HepG2 (cell line): ENCODE results near the gene EZH1. TPM values are rescaled to one million over a fixed set of nuclear protein-coding genes. Genes with fewer than 3 reads are reported as not detected.

Experiments
- BHLHE40 ChIP-seq: IDR thresholded peaks from 2 replicates; pipeline ENCODE4 v1.6.1; 2011; ENCODE audit warnings: low read length, improper control_type of control experiment
- CREB1 ChIP-seq, 2 experiments: fragments of 450-650 bp in 1 of 2; IDR thresholded peaks; 2 replicates each; pipeline ENCODE4 v1.6.1; 2016 to 2017; ENCODE audit warnings: control low read depth in 1 of 2, mild to moderate bottlenecking in 1 of 2, missing compliant biosample characterization in 1 of 2, missing genetic modification characterization in 1 of 2
- DNMT1 ChIP-seq: sonication (generic); formaldehyde crosslinking; IDR thresholded peaks from 2 replicates; pipeline ENCODE4 v1.5.1; 2020; ENCODE audit warnings: mild to moderate bottlenecking, missing genetic modification reagents
- GABPB1 ChIP-seq: IDR thresholded peaks from 2 replicates; pipeline ENCODE4 v1.6.1; 2016; ENCODE audit warnings: mild to moderate bottlenecking, missing genetic modification reagents, moderate library complexity, missing compliant biosample characterization
- SNAPC2 ChIP-seq: sonication (generic); formaldehyde crosslinking; IDR thresholded peaks from 2 replicates; pipeline ENCODE4 v1.8.1; 2022; ENCODE audit warnings: mild to moderate bottlenecking, missing genetic modification reagents
- ZFX ChIP-seq: sonication (generic); formaldehyde crosslinking; IDR thresholded peaks from 2 replicates; pipeline ENCODE4 v1.4.0; 2020; ENCODE audit warnings: mild to moderate bottlenecking, low read depth, missing genetic modification reagents, moderate library complexity
- ZNF207 ChIP-seq: fragments of 450-650 bp; IDR thresholded peaks from 2 replicates; pipeline ENCODE4 v1.6.1; 2016; ENCODE audit warnings: antibody characterized with exemption, borderline replicate concordance
- ZNF337 ChIP-seq: sonication (generic); formaldehyde crosslinking; IDR thresholded peaks from 2 replicates; pipeline ENCODE4 v1.5.1; 2020; ENCODE audit warnings: missing genetic modification reagents, low read depth, mild to moderate bottlenecking, borderline replicate concordance
- ZNF619 ChIP-seq: sonication (generic); formaldehyde crosslinking; IDR thresholded peaks from 2 replicates; pipeline ENCODE4 v1.4.0; 2020; ENCODE audit warnings: mild to moderate bottlenecking, missing genetic modification reagents
- ZNF644 ChIP-seq: IDR thresholded peaks from 2 replicates; pipeline ENCODE4 v1.6.1; 2016; ENCODE audit warnings: low read depth
- polyA plus RNA-seq, 8 experiments: library from polyadenylated mRNA; depleted of rRNA in 3 of 8; stranded (reverse) in 7 of 8; unstranded in 1 of 8; fragments of >200 nt; fragmentation: Illumina TruSeq in 4 of 8; extraction: Trizol in 4 of 8; gene quantifications; 2 replicates each; pipeline versions ENCODE4 v1.2.1 to v1.2.3, GENCODE V29; 2011 to 2016; ENCODE audit warnings: low read depth in 4 of 8, missing spikeins in 1 of 8, mixed read lengths in 1 of 8; ENCODE audit not compliant: insufficient read depth in 1 of 8
- total RNA-seq, 5 experiments: library from RNA; depleted of rRNA; stranded (reverse); fragments of >200 nt; fragmentation: Illumina TruSeq; extraction: Trizol; gene quantifications; 2 replicates each; pipeline ENCODE4 v1.2.3, GENCODE V29; 2016; ENCODE audit warnings: low read depth in 1 of 5
- TF ChIP-seq, protein P1 (sequence below): IDR thresholded peaks from 2 replicates; pipeline ENCODE4 v1.6.1; 2016
- TF ChIP-seq, protein P2 (sequence below): sonication (generic); formaldehyde crosslinking; IDR thresholded peaks from 2 replicates; pipeline ENCODE4 v1.4.0; 2020; ENCODE audit warnings: mild to moderate bottlenecking, missing genetic modification reagents
- TF ChIP-seq, protein P3 (sequence below): sonication (generic); formaldehyde crosslinking; IDR thresholded peaks from 2 replicates; pipeline ENCODE4 v1.4.0; 2020; ENCODE audit warnings: low read depth, mild to moderate bottlenecking, missing genetic modification reagents
- TF ChIP-seq, protein P4 (sequence below): sonication (generic); formaldehyde crosslinking; IDR thresholded peaks from 2 replicates; pipeline ENCODE4 v1.4.0; 2020; ENCODE audit warnings: missing genetic modification reagents

The EZH1 gene
- total and polyA plus RNA-seq, 2 of the 13 experiments (the other 11 are each of a cell fraction or from before 2014, with no cell fraction given): 11.6 to 24.0 TPM

DNA sequence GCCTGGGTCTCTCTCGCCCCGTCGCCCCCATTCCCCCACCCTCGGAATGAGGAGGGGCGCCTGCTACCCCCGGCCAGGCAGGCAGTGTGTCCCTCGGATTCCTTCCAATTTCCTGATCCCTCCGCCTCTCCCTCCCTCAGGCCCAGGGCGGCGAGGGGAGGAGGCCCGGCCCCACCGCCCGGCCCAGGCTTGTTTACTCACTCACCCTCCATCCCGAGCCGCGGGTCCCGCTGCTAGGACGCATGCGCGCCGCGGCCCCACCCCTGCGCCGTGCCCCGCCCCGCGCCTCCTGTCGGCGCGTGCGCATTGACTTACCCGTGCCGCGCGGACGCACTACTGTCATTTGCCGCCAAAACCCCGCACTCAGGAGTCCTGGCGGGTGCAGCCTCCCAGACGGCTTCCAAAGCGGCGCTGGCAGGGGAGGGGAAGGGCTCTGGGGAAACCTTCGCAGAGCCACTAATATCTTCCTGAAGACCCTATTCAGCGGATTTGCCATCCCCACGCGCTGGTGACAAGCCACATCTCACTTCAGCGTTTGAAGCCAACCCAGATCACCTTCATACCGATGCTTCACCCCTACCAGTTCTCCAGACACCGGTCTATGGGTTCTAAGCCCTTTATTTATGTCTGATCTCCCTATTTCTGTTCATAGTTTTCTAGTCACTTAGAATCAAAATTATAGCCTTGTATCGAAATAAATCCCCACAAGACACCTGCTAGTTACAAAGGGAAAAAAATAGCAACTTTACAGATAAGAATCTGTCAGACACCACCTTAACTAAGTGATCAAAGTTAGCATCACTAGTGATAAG is at the start of gene EZH1 (continued):
- TF ChIP-seq CREB1 (IDR thresholded peaks at IDR 0.05) (no peak), CREB1 (CRISPR knock-in tag; IDR thresholded peaks at IDR 0.05) (no peak), BHLHE40 (peak; percentile 81), ZNF619 (peak; percentile 44; the same call in 1 of the 2 replicates), ZFX (CRISPR knock-in tag) (peak; percentile 98), GABPB1 (CRISPR knock-in tag) (peak; percentile 71; the same call in 1 of the 2 replicates), ZNF644 (CRISPR knock-in tag) (no peak), SNAPC2 (peak; percentile 95), ZNF207 (no peak), DNMT1 (CRISPR knock-in tag) (no peak; the same call in 1 of the 2 replicates), ZNF337 (0 out of 2 replicates have a peak, but pooled peaks have one; percentile 32)
- TF ChIP-seq, protein P1, sequence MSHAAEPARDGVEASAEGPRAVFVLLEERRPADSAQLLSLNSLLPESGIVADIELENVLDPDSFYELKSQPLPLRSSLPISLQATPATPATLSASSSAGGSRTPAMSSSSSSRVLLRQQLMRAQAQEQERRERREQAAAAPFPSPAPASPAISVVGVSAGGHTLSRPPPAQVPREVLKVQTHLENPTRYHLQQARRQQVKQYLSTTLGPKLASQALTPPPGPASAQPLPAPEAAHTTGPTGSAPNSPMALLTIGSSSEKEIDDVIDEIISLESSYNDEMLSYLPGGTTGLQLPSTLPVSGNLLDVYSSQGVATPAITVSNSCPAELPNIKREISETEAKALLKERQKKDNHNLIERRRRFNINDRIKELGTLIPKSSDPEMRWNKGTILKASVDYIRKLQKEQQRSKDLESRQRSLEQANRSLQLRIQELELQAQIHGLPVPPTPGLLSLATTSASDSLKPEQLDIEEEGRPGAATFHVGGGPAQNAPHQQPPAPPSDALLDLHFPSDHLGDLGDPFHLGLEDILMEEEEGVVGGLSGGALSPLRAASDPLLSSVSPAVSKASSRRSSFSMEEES (CRISPR knock-in tag): no peak; the same call in 1 of the 2 replicates
- TF ChIP-seq, protein P2, sequence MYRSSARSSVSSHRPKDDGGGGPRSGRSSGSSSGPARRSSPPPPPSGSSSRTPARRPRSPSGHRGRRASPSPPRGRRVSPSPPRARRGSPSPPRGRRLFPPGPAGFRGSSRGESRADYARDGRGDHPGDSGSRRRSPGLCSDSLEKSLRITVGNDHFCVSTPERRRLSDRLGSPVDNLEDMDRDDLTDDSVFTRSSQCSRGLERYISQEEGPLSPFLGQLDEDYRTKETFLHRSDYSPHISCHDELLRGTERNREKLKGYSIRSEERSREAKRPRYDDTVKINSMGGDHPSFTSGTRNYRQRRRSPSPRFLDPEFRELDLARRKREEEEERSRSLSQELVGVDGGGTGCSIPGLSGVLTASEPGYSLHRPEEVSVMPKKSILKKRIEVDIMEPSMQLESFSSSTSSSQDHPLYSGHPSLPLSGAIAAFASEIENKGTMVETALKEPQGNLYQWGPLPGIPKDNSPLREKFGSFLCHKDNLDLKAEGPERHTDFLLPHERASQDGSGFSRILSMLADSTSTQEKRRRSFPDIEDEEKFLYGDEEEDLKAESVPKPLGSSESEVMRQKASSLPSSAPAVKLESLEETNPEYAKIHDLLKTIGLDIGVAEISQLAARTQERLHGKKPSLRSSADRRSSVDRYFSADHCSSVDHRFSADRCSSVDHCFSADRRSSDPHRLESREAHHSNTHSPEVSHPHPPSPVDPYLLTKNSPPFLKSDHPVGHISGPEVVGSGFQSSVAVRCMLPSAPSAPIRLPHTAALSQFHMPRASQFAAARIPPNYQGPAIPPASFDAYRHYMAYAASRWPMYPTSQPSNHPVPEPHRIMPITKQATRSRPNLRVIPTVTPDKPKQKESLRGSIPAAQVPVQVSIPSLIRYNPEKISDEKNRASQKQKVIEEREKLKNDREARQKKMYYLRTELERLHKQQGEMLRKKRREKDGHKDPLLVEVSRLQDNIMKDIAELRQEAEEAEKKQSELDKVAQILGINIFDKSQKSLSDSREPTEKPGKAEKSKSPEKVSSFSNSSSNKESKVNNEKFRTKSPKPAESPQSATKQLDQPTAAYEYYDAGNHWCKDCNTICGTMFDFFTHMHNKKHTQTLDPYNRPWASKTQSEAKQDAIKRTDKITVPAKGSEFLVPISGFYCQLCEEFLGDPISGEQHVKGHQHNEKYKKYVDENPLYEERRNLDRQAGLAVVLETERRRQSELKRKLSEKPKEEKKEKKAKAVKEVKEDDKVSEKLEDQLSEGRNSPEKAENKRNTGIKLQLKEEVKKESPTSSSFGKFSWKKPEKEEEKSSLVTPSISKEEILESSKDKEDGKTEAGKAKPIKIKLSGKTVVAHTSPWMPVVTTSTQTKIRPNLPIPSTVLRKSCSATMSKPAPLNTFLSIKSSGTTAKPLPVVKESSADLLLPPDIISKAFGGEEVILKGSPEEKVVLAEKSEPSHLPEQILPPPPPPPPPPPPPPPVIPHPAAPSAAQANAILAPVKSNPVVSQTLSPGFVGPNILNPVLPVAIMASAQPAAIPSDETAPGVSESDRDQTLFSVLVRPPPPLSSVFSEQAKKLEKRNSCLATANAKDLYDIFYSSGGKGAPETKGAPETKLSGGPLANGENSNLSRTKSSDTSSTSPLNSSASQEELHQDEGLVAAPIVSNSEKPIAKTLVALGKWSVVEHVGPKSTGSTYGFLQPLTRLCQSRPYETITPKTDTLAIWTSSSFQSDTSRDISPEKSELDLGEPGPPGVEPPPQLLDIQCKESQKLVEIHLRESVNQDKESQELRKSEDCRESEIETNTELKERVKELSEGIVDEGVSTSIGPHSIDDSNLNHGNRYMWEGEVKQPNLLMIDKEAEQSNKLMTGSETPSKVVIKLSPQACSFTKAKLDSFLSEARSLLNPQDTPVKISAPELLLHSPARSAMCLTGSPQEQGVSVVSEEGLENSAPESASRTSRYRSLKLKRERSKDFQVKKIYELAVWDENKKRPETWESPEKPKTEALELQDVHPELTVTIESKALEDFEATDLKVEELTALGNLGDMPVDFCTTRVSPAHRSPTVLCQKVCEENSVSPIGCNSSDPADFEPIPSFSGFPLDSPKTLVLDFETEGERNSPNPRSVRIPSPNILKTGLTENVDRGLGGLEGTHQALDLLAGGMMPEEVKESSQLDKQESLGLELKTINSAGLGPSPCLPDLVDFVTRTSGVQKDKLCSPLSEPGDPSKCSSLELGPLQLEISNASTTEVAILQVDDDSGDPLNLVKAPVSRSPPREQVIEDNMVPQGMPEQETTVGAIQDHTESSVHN (CRISPR knock-in tag): peak; percentile 56; the same call in 1 of the 2 replicates
- TF ChIP-seq, protein P3, sequence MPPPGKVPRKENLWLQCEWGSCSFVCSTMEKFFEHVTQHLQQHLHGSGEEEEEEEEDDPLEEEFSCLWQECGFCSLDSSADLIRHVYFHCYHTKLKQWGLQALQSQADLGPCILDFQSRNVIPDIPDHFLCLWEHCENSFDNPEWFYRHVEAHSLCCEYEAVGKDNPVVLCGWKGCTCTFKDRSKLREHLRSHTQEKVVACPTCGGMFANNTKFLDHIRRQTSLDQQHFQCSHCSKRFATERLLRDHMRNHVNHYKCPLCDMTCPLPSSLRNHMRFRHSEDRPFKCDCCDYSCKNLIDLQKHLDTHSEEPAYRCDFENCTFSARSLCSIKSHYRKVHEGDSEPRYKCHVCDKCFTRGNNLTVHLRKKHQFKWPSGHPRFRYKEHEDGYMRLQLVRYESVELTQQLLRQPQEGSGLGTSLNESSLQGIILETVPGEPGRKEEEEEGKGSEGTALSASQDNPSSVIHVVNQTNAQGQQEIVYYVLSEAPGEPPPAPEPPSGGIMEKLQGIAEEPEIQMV: peak; percentile 98
- TF ChIP-seq, protein P4, sequence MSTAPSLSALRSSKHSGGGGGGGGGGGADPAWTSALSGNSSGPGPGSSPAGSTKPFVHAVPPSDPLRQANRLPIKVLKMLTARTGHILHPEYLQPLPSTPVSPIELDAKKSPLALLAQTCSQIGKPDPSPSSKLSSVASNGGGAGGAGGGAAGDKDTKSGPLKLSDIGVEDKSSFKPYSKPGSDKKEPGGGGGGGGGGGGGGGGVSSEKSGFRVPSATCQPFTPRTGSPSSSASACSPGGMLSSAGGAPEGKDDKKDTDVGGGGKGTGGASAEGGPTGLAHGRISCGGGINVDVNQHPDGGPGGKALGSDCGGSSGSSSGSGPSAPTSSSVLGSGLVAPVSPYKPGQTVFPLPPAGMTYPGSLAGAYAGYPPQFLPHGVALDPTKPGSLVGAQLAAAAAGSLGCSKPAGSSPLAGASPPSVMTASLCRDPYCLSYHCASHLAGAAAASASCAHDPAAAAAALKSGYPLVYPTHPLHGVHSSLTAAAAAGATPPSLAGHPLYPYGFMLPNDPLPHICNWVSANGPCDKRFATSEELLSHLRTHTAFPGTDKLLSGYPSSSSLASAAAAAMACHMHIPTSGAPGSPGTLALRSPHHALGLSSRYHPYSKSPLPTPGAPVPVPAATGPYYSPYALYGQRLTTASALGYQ (CRISPR knock-in tag): no peak; the same call in 1 of the 2 replicates
